CD4-positive, alpha-beta T cell treated with Interleukin-4 for 4 hours (primary cell): ENCODE measurements around the gene COL2A1.

Source experiments
- DNase-seq: peaks from one replicate; pipeline ENCODE4 v3.0.0-alpha.2; 2020

COL2A1 gene

DNA sequence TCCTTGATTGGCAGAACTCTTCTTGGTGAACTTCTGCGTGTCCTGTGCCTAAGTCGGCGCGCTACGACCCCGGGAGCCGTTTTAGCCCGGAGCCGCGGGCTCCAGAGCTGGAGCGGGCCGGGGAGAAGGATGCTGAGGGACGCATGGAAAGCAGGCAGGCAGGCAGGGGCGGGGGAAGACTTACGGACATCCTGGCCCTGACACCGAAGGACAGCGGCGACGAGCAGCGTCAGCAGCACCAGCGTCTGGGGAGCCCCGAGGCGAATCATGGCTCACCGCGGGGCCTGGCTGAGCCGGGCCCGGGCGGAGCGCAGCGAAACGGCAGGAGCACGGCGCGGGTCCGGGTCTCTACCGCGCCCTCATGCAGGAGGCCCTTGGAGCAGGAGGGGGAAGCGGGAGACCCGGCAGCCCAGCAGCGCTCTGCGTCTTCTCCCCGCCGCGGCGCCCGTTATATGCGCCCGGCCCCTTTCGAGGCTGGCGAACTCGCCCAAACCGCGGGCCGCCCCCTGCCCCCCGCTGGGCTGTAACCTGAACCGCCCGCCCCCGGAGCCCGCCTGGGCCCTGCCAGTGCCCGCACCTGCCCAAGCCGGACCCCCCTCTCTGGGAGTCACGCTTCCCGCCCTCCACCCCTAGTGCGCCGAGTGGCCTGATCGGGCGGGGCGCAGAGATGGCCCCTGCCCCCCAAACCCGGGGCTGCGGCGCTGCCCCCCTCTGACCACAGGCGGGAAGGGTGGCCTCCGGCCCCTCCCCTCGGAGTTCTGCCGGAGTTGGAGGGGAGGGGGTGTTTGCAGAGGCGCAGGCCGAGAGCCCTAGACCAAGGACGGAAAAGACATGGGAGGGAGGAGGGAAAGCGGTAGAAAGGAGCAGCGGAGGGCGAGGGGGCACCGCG lies at the start of gene COL2A1:
Gene COL2A1, minus strand, starts transcription at position 424 of the 889 bp plus-strand sequence. Its CDS starts 155 bp downstream, at position 269.
- no peak for DNase-seq

DNA sequence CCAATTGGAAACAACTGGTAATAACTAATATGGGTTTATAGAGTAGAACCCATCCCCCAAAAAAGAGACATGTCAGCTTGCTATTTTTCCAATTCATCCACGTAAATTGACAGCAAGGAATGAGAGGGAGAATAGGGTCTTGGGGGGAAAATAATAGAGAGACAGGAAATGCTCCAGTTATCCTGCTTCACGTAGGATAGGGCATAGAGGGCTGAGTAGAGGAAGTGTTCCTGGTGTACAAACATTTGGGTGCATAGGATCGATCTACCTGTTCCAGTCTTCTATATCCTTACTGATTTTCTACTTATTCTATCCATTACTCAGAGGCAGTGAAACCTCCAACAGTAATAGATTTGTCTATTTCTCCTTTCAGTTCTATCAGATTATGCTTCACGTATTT lies 49.6 kb upstream of the COL2A1 start:
- no peak for DNase-seq

DNA sequence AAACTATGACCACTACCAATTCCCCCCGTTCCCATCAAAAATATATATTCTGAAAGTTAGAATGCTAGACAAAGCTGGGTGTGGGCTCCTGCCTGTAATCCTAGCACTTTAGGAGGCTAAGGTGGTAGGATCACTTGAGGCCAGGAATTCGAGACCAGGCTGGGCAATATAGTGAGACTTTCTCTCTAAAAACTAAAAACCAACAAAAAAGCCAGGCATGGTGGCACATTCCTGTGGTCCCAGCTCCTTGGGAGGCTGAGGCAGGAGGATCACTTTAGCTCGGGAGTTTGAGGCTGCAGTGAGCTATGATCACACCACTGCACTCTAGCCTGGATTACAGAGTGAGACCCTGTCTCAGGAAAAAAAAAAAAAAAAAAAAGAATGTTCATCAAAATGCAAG lies 48.8 kb upstream of the COL2A1 start:
- no peak for DNase-seq

DNA sequence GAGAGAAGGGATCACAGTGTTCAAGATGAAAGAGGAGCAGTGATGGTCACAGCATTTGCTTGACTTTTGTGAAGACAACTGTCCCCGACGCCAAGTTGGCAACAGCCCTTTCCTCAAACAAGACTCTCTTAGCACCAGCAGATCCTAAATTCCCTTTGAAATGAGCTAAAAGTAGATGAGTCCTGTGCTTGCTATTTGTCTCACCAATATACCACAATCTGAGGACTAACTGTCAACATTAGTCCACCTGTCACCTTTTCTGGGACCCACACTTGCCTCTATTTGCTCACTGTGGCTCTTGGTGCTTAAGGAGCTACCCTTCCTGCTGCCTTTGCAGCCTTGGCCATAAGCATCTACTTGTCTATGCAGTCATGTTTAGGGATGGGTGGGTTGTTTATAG lies 47.4 kb upstream of the COL2A1 start:
- DNase-seq, result no peak

DNA sequence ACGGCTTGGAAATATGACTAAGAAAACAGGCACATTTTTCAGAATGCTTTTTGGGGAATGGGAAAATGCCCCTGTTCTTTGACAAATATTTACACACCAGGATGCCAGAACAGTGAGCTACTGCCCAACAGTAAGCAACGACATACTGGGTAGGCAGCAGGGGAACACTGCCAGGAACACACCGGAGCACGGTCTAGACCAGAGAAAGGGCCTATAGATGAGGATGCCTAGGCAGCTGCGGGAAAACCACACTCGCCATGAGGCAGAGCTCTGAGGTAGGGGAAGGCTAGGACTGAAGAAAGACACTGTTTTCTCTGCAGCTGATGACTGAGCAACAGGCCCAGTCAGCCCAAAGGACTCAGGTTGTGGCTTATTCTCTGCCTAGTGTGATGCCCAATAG lies 45.9 kb upstream of the COL2A1 start:
- DNase-seq, result no peak

DNA sequence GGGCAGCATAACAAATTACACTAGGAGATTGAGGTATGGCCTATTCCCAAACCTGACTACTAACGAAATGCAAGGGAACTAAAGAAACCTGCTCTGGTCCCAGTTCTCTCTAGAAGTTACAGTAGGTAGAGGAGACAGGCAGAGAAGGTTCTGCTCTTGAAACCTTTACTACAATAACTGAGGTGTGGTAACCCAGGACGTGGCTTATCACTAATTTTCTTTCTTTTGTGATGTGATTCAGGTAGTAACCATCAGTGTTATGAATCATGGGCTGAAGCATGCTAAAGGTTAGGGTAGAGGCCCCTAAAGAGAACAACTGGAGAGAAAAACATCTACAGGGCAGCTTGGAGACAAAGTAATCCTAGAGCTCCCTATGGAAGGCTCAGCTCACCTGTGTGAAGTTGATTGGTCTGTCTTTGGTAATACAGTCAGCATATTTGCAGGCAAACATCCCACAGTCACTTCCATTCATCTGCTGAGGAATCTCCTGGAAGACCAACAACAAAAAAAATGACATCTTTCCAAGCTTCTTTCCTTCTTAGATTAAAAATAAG lies 41.8 kb upstream of the COL2A1 start:
- DNase-seq, result no peak

DNA sequence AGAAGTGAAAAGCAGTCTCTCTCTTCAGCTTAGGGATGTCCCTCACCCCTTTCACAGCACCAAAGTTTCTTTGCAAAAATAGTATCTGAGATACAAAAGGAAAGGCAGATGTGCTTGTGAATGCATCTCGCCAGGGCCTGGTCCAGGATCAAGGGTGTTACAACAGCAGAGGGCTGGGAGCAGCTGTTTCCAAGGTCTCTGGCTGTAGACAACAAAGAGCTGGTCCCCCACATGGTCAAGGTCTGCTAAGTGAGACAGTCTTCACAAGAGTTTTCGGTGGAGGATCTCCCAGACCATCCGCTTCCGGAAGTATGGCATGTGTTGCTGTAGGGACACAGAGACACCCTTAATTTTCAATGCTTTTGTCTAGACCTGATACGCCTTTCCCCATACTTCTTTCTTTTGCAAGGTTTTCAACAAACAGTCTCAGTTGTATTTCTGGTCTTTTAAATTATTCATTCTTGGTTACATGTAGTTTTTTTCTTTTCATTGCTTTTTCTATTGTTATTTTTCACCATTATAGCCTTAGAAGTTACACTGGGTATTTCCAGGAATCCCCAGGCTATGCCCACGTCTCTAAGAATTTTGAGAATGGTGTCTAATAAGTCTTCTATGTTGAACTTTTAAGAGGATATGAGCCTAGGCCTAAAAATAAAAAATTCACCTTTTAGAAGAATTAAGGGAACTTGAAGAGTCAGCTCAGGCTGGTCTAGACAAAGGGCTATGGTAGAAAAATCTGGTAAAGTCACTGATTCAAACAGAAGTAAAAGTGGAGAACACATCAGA lies 41.0 kb upstream of the COL2A1 start:
- no peak for DNase-seq

DNA sequence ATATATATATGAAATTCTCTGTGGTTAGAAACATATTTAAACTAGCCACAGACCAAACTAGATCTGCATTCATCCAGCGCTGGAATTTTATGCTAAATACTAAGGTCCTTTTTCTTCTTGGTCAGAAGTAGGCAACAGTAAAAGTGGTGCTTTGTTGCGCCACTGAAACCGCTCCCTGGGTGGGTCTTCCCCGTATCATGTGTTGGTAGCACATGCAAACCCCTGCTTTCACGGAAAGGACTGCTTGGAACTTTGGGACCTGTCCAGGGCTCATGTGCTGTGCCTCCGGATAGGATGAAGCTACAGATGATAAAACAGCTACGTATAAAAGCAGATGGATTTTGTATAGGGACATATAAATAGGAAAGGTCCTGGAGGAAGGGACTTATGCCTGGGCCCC lies 40.1 kb upstream of the COL2A1 start:
- no peak for DNase-seq

DNA sequence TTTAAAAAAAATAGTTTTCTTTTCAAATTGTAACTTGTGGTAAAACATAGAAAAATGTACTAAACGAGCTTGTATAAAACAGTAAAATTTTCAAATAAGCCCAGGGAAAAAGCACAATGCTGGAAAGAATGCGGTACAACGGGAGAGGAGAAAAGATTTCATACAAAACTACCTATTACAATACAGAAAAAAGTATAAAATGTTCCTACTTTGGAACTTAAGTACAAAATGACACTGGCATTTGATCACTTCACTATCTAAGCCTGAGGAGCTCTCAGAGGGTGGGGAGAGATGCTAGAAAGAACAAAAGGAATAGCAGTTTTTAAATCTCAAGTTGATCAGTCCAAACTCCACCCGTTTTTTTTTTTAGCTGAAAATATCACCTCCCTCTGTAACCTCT lies 39.5 kb upstream of the COL2A1 start:
- no peak for DNase-seq

DNA sequence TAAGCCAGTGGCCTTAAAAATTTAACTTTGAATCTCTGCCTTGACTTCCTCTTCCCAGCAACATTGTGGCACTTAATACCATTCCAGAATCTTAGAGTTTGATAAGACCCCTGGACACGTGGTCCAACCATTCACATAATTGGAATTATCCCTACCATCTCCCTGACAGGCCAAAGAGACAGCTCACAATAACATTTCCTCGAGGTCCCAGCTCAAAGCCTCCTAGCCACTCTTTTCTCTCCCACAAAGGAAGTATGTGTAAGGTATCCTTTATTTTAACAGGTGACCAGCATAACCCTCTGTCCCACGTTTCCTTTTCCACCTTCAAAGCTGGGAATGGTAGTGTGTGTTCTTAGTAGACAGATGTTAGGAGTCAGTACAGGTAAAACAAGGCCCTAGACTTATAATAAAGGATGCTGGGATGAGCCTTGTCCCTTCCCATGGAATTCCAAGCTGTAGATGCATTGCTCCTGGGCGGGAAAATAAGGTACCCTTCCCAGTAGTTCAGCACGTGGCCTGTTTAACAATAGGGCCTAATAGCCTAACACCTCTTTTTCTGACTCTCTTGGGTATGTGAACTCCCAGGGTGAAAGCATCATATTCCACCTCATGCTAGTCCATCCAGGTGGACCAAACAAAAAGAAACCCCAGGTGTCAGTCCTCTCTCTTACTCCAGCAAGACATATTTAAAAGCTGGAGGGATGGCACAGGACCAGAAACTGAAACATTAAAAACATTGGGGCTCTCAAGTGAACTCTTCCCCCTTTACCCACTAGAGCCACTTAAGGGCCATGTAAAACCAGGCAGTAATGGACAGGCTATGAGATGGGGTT lies 37.5 kb upstream of the COL2A1 start:
- no peak for DNase-seq

DNA sequence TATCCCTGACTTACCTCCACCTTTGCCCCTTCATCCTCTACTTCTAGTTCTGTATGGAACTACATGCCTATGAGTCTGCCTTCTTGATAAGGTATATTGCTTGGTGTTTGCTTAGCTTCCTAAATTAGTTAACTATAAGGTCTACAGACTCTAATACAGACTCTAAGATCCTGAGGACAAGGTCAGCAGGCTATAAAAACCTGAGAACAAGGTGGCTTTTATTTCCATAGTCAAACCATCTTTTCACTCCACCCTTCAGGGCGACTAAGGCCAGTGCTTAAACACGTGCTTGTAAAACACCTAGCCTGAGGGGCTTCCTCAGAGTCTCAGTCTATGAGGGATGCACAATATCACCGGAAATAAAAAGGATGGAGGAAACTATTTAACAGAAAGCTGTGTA lies 36.1 kb upstream of the COL2A1 start:
- DNase-seq, result no peak

DNA sequence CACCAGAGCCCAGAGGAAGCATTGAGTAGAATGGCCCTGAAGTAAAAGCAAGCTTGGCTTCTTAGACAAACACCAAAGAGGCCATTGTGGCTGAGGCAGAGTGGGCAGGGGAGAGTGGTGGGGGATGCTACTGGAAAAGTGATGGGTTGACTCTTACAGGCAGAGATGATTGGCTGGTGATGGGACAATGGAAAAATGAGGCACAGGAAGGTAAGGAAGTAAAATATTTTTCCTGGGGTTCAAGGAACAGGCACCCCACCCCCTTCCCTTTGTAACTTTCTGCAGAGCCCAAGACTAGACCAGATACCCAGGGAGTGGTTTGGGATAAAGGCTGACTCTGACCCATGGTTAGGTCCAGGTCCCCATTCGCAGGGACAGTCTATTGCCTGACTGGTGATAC lies 34.9 kb upstream of the COL2A1 start:
- DNase-seq, result no peak

DNA sequence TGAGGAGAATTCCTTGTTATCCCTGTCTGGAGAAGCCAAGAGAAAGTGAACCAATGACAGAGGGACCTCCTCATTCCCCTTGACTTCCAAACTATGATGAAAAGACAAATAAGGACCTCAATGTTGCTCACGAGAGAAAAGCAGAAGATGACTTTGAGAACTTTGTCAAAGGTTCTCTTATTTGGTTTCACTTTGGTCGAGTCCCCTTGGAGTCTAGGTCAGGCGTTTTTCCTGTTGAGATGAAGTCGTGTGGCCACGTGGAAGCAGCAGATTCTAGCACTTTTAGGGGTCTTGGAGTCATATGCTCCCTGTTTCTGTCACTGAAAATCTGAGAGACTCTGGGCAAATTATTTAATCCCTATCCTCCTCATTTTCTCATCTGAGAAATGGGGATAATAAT lies 33.8 kb upstream of the COL2A1 start:
- DNase-seq, result no peak

DNA sequence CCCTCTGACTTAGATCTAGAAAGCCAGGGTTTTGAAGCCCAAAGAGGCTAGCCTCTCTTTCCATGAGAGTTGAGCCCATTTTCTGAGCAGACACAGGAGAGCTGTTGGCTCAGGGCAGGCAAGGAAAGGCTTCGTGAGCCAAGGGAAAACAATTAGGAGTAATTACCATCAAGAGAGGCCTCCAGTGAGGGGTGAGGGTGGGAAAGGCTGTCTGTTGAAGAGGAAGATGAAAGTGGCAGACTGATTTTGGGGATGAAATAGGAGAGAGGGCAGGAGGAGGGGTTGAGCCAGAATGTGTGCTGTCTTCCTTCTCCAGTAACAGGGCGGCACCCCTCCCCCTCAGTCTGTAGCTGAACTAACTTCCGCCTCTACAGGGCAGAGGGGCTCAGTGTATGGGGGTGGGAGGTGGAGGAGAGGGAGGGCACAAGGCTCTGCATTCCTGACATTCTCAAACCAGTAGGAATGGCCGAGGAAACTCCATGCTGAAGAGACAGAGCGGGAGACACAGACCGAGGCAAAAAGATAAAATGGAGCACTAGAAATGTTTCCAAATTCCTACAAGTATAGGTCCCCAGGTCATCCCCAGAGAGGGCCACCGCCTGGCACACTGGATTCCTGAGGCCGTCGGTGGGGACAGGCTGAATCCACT lies 33.1 kb upstream of the COL2A1 start:
- no peak for DNase-seq

DNA sequence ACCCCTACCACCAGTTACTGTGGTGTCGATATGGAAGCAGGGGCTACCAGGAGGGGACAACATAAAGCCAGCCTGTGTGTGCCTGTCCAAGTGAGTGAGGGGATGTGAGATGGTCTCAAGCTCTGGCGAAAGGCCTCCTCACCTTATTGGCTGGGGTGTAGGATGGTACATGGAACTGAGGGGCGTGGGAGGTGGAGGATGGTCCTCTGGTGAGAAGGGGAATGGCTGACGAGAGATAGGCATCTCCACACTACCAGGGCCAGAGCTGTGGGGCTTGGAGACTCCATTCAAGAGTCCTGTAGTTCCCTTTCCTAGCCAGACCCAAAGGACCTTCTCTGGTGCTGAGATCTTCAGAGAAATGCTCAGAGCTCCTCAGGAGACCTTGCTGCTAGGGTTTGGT lies 32.5 kb upstream of the COL2A1 start:
- DNase-seq, result no peak

DNA sequence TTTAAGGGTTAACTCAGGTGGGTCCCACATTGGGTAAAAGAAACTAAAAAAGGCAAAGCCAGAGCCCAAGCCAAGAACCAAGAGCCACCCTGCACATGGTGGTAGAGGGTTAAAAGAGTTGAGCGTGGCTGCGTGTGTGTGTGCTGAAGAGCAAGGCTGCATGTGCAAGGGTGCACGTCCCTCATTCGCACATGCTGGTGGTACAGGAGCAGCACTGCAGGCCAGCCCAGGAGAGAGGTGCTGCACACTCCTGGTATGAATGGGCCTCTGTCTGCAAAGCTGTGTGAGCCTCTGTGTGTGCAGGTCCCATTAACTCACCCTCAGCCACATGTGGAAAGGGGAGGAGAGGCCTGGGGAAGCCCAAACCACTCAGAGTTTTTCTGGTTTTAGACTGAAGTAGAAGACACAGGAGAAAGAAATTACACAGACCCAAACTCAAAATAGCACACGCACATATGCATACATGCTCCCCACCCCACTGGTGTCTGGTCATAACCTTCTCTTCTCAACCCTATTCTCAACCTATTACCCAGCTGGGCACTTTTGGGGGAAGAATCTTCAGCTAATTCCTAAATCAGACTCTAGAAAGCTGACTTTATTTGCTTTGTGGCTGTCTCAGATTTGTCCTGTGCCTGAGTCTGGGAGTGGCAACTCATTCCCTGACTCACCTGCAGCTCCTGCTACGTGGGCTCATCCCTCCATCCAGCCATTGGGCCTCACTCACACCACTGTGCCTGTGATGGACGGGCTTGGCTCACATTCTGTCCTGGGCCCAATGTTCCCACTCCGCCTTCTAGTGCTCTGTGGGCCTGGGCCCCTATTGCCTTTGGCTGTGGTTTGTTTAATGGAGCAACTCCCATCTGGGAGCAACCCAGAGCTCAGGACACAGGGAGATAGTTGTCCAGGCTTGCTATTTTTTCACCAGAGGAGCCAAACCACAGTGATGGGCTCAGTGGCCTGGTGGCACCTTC lies 30.8 kb upstream of the COL2A1 start:
- no peak for DNase-seq

DNA sequence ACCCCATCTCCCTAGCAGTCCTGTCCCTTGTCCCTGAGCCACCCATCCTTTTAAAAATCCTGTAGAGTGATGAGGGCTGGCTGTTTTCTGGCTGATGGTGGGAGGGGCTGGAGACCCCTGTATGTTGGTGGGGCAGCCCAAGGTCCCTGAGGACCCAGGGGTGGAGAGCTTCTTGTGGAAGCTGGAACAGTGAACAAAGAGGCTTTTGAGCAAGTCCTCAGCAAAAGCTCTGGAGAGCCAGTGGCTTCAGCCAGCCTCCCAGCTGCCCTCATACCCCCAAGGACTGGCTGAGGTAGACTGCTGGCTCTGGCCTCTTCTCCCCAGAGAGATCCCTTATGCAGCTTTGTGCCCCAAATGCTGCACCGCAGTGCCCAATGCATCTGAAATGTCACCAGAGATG lies 29.2 kb upstream of the COL2A1 start:
- DNase-seq, result no peak

DNA sequence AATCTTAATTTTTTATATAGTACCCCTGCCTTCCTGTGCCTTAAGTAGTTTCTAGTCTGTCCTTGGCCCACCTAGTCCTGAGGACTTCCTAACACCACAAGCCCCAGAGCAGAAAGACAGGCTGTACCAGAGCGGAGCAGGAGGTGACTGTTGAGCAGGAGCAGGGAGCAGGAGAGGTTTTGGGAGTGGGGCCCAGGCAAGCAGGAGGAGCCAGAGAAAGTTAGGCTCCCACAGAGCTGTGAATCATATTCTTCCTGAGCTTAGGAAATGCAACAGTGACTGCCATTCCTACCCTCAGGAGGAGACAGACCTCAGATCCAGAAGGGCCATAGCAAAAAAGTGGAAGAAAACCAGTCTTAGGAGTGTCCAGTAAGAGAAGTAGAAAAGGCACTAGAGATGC lies 28.3 kb upstream of the COL2A1 start:
- DNase-seq, result no peak

DNA sequence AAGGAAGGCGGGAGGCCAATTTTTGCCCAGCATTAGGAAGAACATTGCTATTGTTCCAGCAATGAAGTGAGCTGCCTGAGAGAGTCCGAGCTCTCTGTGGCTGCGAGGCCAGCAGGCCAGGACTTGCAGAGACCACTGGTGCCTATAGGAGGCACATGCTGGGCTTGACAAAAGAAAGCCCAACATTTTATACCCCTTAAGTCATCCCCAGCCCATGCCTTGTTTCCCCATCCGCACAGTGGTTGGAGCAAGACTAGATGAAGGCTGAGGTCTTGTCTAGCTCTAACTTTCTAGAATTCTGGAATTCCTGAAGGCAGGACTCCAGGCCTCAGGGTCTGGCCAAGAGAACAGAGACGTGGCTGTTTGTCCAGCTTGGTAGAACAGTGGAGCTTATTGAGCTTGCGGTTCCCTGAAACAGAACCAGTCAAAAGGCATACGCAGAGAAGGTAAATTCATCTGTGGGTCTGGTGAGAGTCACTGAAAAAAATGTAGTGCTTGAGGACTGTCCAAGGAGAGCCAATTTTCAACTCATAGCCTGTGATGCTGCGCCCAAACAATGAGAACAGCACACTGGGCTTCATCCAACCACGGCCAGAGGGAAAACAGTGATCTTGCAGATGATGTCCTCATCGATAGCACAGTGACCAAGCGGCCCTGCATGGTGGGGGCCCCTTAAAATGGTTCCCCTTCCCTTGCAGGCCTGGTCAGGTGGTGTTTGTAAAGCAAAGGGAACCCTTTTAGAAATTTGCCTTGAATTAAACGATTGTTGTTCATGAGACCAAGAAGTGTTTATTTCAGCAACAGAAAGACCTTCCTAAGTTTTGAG lies 27.1 kb upstream of the COL2A1 start:
- no peak for DNase-seq

DNA sequence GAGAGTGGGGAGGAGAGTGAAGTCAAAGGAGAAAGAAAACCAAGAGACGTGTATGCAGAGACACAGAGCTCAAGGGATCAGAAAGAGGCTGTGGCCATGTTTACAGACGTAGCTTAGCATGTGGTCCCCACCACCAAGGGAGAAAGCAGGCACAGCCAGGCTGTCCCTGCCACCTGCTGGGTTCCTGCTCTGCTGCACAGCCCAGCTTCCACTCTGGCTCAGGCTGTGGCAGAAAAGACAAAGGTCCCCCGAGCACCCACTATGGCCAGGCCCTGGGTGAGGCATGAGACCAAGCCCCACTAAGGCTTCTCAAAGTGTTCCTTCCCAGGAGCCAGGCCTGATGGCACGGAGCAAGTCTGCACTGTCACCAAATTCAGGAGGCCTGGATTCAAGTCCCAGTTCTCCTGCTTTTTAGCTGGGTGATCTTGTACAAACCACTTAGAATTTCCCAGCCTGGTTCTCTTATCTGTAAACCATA lies 25.9 kb upstream of the COL2A1 start:
- DNase-seq, result no peak
